Tibial nerve (tissue), 4 donors: ENCODE results near the gene MRPS34. TPM values are rescaled to one million over a fixed set of nuclear protein-coding genes. Genes with fewer than 3 reads are reported as not detected.

Experiments used
- DNase-seq, 2 donors: peaks; one replicate each; pipeline ENCODE4 v3.0.0-alpha.2; 2019; ENCODE audit warnings: low spot score in 2 of 2
- H3K27ac ChIP-seq, 4 donors: fragments of 200-600 bp; sonication (generic) in 3 of 4; one replicate each; pipeline ENCODE4 v1.5.1; 2017 to 2019; ENCODE audit warnings: mild to moderate bottlenecking in 1 of 4
- H3K27me3 ChIP-seq, 2 donors: fragments of 200-600 bp; sonication (generic) in 1 of 2; one replicate each; pipeline versions ENCODE4 v1.5.1 to v1.6.0; 2017 to 2019
- H3K36me3 ChIP-seq, 3 donors: fragments of 200-600 bp; sonication (generic); one replicate each; pipeline ENCODE4 v1.5.1; 2018 to 2019
- H3K4me1 ChIP-seq, 4 donors: fragments of 200-600 bp; sonication (generic) in 3 of 4; one replicate each; pipeline ENCODE4 v1.5.1; 2017 to 2019
- H3K4me3 ChIP-seq, 4 donors: fragments of 200-600 bp; sonication (generic) in 3 of 4; one replicate each; pipeline ENCODE4 v1.5.1; 2017 to 2019; ENCODE audit warnings: mild to moderate bottlenecking in 1 of 4, moderate library complexity in 1 of 4
- H3K9me3 ChIP-seq, 4 donors: fragments of 200-600 bp; sonication (generic) in 3 of 4; one replicate each; pipeline ENCODE4 v1.5.1; 2017 to 2019
- CTCF ChIP-seq, 5 experiments: fragments of 200-600 bp in 3 of 5; fragments of 450-650 bp in 2 of 5; sonication (generic) in 3 of 5; IDR thresholded peaks; one replicate each; pipeline ENCODE4 v1.5.1; 2016 to 2019; ENCODE audit warnings: antibody characterized with exemption in 5 of 5, mild to moderate bottlenecking in 3 of 5, moderate library complexity in 2 of 5
- EP300 ChIP-seq, 2 donors: sonication (generic); formaldehyde crosslinking; IDR thresholded peaks; one replicate each; pipeline ENCODE4 v1.6.1; 2017; ENCODE audit warnings: antibody characterized with exemption in 2 of 2, mild to moderate bottlenecking in 1 of 2
- POLR2A ChIP-seq, 2 donors: fragments of 450-650 bp; IDR thresholded peaks; one replicate each; pipeline ENCODE4 v1.6.1; 2017; ENCODE audit warnings: antibody characterized with exemption in 2 of 2, mild to moderate bottlenecking in 2 of 2, moderate library complexity in 2 of 2
- WGBS, 2 donors: methylation state at CpG; one replicate each; pipeline ENCODE4 v1.1.5; 2018; 5-methylcytosine and 5-hydroxymethylcytosine counted together
- total RNA-seq, 4 donors: library from RNA; depleted of rRNA; stranded (reverse); fragments of >200 nt; gene quantifications; one replicate each; pipeline ENCODE4 v1.1.0, GENCODE V29; 2016

MRPS34 gene
- total RNA-seq, 4 donors from 2014 or later: 58.1 to 121 (median 81.0) TPM

GRCh38 chr16:1732071-1732470, 40.9 kb downstream of the MRPS34 start:
- Histone ChIP-seq H3K9me3 (no peaks in the 10 kb centered on the region), H3K4me3 (no peak overlapping the region), H3K36me3 (peaks cover 0 to 78% (median 24%) of the 10 kb centered on the region in 3 donors), H3K27ac (no peak overlapping the region), H3K4me1 (peaks cover 0 to 6% (median 0%) of the 10 kb centered on the region in 4 donors), H3K27me3 (no peaks in the 10 kb centered on the region)
- DNase-seq: no peak
- TF ChIP-seq POLR2A (IDR thresholded peaks at IDR 0.05): no peak
- no peak for TF ChIP-seq EP300 (IDR thresholded peaks at IDR 0.05)
- TF ChIP-seq CTCF (IDR thresholded peaks at IDR 0.05): no peak
- 80 to 81% methylated on average over 8 to 14 of the region's 14 CpGs for WGBS, 2 donors

GRCh38 chr16:1731603-1732002, 41.3 kb downstream of the MRPS34 start:
- DNase-seq: no peak
- peaks cover 0 to 83% (median 24%) of the 10 kb centered on the region in 3 donors for H3K36me3 ChIP-seq
- H3K9me3 ChIP-seq: no peaks in the 10 kb centered on the region
- no peak overlapping the region for H3K27ac ChIP-seq
- H3K27me3 ChIP-seq: no peaks in the 10 kb centered on the region
- no peak overlapping the region for H3K4me3 ChIP-seq
- 74 to 88% methylated on average over 6 to 7 of the region's 7 CpGs for WGBS, 2 donors
- TF ChIP-seq POLR2A (IDR thresholded peaks at IDR 0.05) (no peak), EP300 (IDR thresholded peaks at IDR 0.05) (no peak), CTCF (IDR thresholded peaks at IDR 0.05) (no peak)
- peaks cover 0 to 6% (median 0%) of the 10 kb centered on the region in 4 donors for H3K4me1 ChIP-seq

- Histone ChIP-seq H3K27me3 (no peaks in the 10 kb centered on the region), H3K9me3 (no peaks in the 10 kb centered on the region), H3K27ac (no peak overlapping the region), H3K4me1 (peaks cover 0 to 6% (median 0%) of the 10 kb centered on the region in 4 donors), H3K36me3 (peaks cover 2 to 88% (median 24%) of the 10 kb centered on the region in 3 donors), H3K4me3 (no peak overlapping the region)
- DNase-seq: no peak
- TF ChIP-seq CTCF (IDR thresholded peaks at IDR 0.05): no peak
- TF ChIP-seq POLR2A (IDR thresholded peaks at IDR 0.05): no peak
- TF ChIP-seq EP300 (IDR thresholded peaks at IDR 0.05): no peak
- WGBS, 2 donors: 86 to 89% methylated on average over 7 of the region's 7 CpGs
These were observed 41.9 kb downstream of the MRPS34 start for GRCh38 chr16:1731073-1731472.

GRCh38 chr16:1729445-1729844, 43.5 kb downstream of the MRPS34 start:
- TF ChIP-seq EP300 (IDR thresholded peaks at IDR 0.05) (no peak), POLR2A (IDR thresholded peaks at IDR 0.05) (no peak), CTCF (IDR thresholded peaks at IDR 0.05) (no peak)
- no peaks in the 10 kb centered on the region for H3K27me3 ChIP-seq
- peaks cover 0 to 8% (median 0%) of the 10 kb centered on the region in 4 donors for H3K4me1 ChIP-seq
- H3K27ac ChIP-seq: no peak overlapping the region
- DNase-seq: no peak
- H3K4me3 ChIP-seq: no peak overlapping the region
- H3K9me3 ChIP-seq: no peaks in the 10 kb centered on the region
- WGBS, 2 donors: 91% methylated on average over 35 of the region's 35 CpGs
- H3K36me3 ChIP-seq: peaks cover 3 to 90% (median 21%) of the 10 kb centered on the region in 3 donors

- peaks cover 3 to 89% (median 21%) of the 10 kb centered on the region in 3 donors for H3K36me3 ChIP-seq
These were observed 43.9 kb downstream of the MRPS34 start for GRCh38 chr16:1729026-1729425.

More at GRCh38 chr16:1729026-1729425, 43.9 kb downstream of the MRPS34 start:
- Histone ChIP-seq H3K27ac (no peak overlapping the region), H3K4me3 (no peak overlapping the region), H3K4me1 (peaks cover 0 to 12% (median 2%) of the 10 kb centered on the region in 4 donors), H3K27me3 (no peaks in the 10 kb centered on the region), H3K9me3 (no peaks in the 10 kb centered on the region)
- WGBS, 2 donors: 93 to 97% methylated on average over 18 of the region's 18 CpGs
- TF ChIP-seq EP300 (IDR thresholded peaks at IDR 0.05) (no peak), CTCF (IDR thresholded peaks at IDR 0.05) (no peak), POLR2A (IDR thresholded peaks at IDR 0.05) (no peak)
- DNase-seq: no peak
